ENCODE results near the gene SPG11. TPM values are rescaled to one million over a fixed set of nuclear protein-coding genes. Genes with fewer than 3 reads are reported as not detected.
"Not testable (repeated sequence)": the region's sequence is repeated elsewhere in the genome, so short reads cannot be mapped to it uniquely, and the experiment has no call there.

SPG11 gene, protein sequence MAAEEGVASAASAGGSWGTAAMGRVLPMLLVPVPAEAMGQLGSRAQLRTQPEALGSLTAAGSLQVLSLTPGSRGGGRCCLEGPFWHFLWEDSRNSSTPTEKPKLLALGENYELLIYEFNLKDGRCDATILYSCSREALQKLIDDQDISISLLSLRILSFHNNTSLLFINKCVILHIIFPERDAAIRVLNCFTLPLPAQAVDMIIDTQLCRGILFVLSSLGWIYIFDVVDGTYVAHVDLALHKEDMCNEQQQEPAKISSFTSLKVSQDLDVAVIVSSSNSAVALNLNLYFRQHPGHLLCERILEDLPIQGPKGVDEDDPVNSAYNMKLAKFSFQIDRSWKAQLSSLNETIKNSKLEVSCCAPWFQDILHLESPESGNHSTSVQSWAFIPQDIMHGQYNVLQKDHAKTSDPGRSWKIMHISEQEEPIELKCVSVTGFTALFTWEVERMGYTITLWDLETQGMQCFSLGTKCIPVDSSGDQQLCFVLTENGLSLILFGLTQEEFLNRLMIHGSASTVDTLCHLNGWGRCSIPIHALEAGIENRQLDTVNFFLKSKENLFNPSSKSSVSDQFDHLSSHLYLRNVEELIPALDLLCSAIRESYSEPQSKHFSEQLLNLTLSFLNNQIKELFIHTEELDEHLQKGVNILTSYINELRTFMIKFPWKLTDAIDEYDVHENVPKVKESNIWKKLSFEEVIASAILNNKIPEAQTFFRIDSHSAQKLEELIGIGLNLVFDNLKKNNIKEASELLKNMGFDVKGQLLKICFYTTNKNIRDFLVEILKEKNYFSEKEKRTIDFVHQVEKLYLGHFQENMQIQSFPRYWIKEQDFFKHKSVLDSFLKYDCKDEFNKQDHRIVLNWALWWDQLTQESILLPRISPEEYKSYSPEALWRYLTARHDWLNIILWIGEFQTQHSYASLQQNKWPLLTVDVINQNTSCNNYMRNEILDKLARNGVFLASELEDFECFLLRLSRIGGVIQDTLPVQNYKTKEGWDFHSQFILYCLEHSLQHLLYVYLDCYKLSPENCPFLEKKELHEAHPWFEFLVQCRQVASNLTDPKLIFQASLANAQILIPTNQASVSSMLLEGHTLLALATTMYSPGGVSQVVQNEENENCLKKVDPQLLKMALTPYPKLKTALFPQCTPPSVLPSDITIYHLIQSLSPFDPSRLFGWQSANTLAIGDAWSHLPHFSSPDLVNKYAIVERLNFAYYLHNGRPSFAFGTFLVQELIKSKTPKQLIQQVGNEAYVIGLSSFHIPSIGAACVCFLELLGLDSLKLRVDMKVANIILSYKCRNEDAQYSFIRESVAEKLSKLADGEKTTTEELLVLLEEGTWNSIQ (N-terminal part only)
- polyA plus RNA-seq, result 10 to 100 TPM; 13.7 to 19.1 (median 17.8) TPM

DNA sequence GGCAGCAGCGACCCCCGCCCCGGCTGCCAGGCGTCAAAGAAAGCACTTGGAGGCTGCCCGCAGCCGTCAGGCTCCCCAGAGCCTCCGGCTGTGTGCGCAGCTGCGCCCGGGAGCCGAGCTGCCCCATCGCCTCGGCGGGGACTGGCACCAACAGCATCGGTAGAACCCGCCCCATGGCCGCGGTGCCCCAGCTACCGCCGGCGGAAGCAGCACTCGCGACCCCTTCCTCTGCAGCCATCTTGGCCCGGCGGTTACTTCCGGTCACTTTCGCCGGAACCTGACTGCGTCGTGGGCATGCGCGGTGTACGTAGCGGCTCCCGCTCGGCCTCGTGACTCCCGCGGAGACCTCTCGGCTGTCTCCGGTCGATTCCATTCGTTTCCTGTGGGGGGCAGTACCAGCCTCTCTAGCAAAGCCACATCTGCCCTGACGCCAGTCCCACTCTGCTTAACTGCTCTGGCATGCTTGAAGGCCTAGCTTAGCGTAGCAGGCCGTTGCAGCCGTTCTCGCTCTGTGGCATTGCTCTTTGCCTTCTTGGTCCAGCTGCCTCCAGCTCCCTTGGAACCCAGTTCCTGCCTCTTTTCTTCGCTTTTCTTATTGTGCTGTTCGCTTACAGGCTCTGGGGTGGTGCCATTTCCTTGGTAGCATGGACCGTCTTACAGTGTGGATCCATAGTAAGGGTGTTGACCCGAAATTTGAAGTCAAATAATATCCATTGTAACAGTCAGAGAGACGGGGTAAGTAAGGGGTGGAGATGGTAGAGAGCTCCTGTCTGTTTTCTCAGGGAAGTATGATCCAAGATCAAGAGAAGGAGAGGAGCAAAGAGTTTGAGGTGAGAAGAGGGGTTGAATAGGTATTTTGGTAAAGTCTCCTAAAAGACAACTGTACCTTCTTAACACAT is at the start of gene SPG11:
Gene SPG11 (minus strand): TSS at position 253 of the 899 bp plus-strand sequence. CDS start 15 bp downstream, at position 238.
- 7 to 9% (median 8%) methylated on average over 53 of the region's 53 CpGs for WGBS, 3 donors
- peak within 1 kb of the TSS; percentile 82 for H3K27ac ChIP-seq (ENCODE audit: low read depth, low read length)

DNA sequence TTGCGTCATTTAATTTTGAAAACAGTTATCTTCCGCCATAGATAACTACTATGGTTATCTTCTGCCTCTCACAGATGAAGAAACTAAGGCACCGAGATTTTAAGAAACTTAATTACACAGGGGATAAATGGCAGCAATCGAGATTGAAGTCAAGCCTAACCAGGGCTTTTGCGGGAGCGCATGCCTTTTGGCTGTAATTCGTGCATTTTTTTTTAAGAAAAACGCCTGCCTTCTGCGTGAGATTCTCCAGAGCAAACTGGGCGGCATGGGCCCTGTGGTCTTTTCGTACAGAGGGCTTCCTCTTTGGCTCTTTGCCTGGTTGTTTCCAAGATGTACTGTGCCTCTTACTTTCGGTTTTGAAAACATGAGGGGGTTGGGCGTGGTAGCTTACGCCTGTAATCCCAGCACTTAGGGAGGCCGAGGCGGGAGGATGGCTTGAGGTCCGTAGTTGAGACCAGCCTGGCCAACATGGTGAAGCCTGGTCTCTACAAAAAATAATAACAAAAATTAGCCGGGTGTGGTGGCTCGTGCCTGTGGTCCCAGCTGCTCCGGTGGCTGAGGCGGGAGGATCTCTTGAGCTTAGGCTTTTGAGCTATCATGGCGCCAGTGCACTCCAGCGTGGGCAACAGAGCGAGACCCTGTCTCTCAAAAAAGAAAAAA is 49.0 kb upstream of the SPG11 start:
- H3K27ac ChIP-seq (ENCODE audit: low read depth, low read length), result peak overlapping the region; percentile 57
- 3 to 23% (median 4%) methylated on average over 24 of the region's 24 CpGs for WGBS, 3 donors

DNA sequence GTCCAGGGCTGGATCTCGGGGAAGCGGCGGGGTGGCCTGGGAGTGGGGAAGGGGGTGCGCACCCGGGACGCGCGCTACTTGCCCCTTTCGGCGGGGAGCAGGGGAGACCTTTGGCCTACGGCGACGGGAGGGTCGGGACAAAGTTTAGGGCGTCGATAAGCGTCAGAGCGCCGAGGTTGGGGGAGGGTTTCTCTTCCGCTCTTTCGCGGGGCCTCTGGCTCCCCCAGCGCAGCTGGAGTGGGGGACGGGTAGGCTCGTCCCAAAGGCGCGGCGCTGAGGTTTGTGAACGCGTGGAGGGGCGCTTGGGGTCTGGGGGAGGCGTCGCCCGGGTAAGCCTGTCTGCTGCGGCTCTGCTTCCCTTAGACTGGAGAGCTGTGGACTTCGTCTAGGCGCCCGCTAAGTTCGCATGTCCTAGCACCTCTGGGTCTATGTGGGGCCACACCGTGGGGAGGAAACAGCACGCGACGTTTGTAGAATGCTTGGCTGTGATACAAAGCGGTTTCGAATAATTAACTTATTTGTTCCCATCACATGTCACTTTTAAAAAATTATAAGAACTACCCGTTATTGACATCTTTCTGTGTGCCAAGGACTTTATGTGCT is 48.4 kb upstream of the SPG11 start:
- WGBS, 3 donors, result 0 to 1% (median 0%) methylated on average over 45 to 46 of the region's 46 CpGs
- H3K27ac ChIP-seq (ENCODE audit: low read depth, low read length), result peak overlapping the region; percentile 99

DNA sequence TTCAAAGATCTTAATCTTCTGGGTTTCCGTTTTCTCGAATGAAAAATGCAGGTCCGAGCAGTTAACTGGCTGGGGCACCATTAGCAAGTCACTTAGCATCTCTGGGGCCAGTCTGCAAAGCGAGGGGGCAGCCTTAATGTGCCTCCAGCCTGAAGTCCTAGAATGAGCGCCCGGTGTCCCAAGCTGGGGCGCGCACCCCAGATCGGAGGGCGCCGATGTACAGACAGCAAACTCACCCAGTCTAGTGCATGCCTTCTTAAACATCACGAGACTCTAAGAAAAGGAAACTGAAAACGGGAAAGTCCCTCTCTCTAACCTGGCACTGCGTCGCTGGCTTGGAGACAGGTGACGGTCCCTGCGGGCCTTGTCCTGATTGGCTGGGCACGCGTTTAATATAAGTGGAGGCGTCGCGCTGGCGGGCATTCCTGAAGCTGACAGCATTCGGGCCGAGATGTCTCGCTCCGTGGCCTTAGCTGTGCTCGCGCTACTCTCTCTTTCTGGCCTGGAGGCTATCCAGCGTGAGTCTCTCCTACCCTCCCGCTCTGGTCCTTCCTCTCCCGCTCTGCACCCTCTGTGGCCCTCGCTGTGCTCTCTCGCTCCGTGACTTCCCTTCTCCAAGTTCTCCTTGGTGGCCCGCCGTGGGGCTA is 47.8 kb upstream of the SPG11 start, which contains the start of the genes B2M and PATL2:
Gene B2M (plus strand): TSS at position 422 of the 647 bp plus-strand sequence. CDS start 30 bp downstream, at position 452.
Gene PATL2 (minus strand): TSS at position 228 of the 647 bp plus-strand sequence. CDS start 34,833 bp downstream, outside the sequence.
- WGBS, 3 donors, result 0 to 1% (median 0%) methylated on average over 37 of the region's 37 CpGs
- peak within 1 kb of the TSS; percentile 99 for H3K27ac ChIP-seq (ENCODE audit: low read depth, low read length)

DNA sequence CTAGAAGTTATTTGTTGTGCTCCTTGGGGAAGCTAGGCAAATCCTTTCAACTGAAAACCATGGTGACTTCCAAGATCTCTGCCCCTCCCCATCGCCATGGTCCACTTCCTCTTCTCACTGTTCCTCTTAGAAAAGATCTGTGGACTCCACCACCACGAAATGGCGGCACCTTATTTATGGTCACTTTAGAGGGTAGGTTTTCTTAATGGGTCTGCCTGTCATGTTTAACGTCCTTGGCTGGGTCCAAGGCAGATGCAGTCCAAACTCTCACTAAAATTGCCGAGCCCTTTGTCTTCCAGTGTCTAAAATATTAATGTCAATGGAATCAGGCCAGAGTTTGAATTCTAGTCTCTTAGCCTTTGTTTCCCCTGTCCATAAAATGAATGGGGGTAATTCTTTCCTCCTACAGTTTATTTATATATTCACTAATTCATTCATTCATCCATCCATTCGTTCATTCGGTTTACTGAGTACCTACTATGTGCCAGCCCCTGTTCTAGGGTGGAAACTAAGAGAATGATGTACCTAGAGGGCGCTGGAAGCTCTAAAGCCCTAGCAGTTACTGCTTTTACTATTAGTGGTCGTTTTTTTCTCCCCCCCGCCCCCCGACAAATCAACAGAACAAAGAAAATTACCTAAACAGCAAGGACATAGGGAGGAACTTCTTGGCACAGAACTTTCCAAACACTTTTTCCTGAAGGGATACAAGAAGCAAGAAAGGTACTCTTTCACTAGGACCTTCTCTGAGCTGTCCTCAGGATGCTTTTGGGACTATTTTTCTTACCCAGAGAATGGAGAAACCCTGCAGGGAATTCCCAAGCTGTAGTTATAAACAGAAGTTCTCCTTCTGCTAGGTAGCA is 47.0 kb upstream of the SPG11 start:
- H3K27ac ChIP-seq (ENCODE audit: low read depth, low read length), result peak overlapping the region; percentile 99
- WGBS, 3 donors, result 13 to 33% (median 13%) methylated on average over 11 of the region's 11 CpGs

DNA sequence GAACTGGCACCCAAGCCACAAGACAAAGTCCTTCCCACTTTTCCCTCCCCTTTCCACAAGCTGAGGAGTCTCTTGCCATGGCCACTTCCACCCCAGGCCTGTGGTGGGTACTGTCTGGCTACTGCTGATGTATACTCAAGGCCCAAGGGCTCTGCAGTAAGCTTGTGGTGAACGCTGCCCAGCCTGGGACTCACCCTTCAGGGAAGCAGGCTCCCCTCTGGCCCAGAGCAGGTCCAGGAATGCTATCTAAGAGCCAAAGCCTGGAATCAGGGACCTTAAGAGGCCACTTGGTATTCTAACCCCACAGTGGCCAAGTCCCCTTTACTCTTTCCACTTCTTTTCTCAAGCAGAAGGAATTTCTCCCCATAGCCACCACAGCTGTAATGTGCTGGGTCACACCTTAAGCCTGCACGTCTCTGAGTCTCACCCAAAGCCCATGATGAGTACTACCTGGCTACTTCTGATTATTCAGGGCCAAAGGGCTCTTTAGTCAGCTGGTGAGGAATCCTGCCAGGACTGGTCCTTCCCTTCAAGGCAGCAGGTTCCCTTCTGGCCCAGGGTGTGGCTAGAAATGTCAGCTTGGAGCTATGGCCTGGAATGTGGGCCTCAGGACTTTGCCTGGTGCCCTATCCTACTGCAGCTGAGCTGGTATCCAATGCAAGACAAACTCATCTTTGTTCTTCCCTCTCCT is 43.6 kb upstream of the SPG11 start:
- WGBS, 3 donors, result 89 to 99% (median 94%) methylated on average over 2 of the region's 2 CpGs
- H3K27ac ChIP-seq (ENCODE audit: low read depth, low read length), result no peak overlapping the region

DNA sequence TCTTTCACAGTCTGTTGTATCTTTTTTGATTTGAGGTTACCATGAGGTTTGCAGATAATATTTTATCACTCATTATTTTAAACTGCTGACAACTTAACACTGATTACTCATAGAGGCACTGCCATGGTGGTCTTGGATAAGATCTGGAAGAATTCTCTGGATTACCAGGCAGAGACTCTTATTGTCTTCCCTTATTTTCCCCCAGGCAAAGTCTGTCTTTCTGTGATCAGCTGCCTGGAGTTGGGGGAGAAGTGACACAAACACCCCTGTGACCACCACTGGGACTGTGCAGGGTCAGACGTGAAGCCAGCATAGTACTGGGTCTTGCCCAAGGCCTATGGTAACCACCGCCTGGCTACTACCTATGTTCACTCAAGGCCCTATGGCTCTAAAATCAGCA is 42.9 kb upstream of the SPG11 start:
- WGBS, 3 donors, result 94 to 97% (median 96%) methylated on average over 2 of the region's 2 CpGs
- H3K27ac ChIP-seq (ENCODE audit: low read depth, low read length), result no peak overlapping the region

DNA sequence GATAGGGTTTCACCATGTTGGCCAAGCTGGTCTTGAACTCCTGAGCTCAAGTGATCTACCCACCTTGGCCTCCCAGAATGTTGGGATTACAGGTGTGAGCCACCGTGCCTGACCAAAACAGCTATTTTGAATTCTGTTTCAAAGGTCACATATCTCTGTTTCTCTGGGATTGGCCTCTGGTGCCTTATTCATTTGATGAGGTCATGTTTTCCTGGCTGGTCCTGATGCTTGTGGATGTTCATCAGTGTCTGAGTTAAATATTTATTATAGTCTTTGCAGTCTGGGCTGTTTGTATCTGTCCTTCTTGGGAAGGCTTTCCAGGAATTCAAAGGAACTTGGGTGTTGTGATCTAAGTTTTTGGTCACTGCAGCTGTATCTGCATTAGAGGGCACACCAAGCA is 42.5 kb upstream of the SPG11 start:
- 78 to 87% (median 85%) methylated on average over 1 of the region's 1 CpG for WGBS, 3 donors
- H3K27ac ChIP-seq (ENCODE audit: low read depth, low read length), result no peak overlapping the region

DNA sequence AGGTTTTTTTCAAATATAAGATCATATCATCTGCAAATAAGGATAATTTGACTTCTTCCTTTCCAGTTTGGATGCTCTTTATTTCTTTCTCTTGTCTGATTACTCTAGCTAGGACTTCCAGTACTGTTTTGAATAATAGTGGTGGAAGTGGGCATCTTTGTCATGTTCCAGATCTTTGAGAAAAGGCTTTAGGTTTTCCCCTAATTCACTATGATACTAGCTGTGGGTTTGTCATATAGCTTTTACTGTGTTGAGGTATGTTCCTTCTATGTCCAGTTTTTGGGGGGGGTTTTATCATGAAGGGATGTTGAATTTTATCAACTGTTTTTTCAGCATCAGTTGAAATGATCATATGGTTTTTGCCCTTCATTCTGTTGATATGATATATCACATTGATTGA is 37.2 kb upstream of the SPG11 start:
- not testable (repeated sequence) for H3K27ac ChIP-seq (ENCODE audit: low read depth, low read length)

DNA sequence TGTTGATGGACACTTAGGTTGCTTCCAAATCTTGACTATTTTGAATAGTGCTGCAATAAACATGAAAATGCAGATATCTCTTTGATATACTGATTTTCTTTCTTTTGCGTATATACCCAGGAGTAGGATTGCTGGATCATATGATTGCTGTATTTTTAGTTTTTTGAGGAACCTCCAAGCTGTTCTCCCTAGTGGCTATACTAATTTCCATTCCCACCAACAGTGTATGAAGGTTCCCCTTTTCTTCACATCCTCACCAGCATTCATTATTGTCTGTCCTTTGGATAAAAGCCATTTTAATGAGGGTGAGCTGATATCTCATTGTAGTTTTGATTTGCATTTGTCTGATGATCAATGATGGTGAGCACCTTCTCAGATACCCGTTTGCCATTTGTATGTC is 35.2 kb upstream of the SPG11 start:
- no peak overlapping the region for H3K27ac ChIP-seq (ENCODE audit: low read depth, low read length)
- WGBS, 3 donors, result 84 to 90% (median 85%) methylated on average over 2 of the region's 2 CpGs

DNA sequence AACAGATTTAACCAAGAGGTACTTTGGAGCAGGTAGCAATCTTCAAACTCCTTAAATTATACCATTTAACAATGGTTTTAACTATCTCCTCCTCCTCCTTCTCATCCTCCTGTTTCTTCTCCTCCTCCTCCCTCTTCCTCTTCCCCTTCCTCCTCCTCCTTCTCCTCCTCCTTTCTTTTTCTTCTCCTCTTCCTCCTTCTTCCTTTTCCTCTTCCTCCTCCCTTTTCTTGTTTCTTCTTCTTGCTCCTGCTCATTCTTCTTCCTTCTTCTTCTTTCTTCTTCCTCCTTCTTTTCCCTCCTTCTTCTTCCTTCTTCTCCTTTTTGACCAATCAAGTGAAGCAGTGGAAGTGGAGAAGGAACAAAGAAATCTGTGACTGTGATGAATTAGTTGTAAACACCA is 33.6 kb upstream of the SPG11 start:
- no peak overlapping the region for H3K27ac ChIP-seq (ENCODE audit: low read depth, low read length)

DNA sequence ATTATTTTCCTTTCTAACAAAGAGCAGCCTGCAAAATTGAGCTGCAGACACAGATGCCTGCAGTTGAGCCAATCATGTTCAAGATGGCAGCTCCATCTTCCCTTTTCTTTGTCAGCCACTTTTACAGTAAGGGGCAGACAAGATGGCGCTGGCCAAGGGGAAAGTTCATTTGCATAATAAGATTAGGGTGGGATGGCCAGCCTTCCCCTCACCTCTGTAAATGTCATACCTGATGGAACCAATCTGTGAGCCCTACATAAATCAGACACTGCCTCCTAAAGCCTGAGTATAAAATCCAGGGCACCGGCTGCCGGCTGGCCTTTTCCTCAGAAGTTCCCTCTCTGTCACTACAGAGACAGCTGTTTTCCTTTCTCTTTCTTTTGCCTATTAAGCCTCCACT is 31.8 kb upstream of the SPG11 start:
- WGBS, 3 donors, result 51 to 70% (median 65%) methylated on average over 3 of the region's 3 CpGs
- no peak overlapping the region for H3K27ac ChIP-seq (ENCODE audit: low read depth, low read length)

DNA sequence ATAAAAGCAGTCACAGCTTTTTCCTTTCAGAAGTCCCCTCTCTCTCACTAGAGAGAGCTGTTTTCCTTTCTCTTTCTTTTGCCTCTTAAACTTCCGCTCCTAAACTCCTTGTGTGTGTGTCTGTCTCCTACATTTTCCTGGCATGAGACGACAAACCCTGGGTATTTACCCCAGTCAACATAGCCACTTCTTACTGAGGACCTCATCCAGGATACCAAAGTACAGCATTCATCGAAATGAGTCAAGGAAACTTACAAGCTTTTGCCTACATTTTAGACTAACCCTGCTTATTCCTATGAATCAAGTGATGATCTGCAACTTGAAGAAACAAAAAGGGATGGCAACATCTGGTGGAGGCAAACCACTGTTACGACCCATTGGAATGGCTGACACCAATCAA is 31.0 kb upstream of the SPG11 start:
- 89 to 90% (median 90%) methylated on average over 4 of the region's 4 CpGs for WGBS, 3 donors
- no peak overlapping the region for H3K27ac ChIP-seq (ENCODE audit: low read depth, low read length)

DNA sequence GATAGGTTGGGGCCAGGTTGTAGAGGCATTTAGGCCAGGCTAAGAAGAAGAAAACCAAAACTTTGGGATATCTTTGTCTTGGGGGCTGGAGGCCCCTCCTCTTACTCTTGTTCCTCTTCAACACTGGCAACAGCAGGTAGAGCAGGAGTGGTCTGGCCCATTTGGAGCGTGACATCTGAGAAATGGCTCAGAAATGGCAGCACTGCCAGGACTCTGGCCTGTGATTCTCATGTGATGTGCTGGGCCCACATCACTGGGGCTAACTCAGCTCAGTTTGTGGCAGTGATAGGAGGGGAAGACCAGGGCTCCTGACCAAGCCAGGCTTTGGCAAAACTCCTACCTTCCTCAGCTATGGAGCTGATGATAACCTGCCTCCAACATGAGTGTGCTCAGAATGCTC is 29.2 kb upstream of the SPG11 start:
- H3K27ac ChIP-seq (ENCODE audit: low read depth, low read length), result no peak overlapping the region
- WGBS, 3 donors, result 100% methylated on average over 1 of the region's 1 CpG

DNA sequence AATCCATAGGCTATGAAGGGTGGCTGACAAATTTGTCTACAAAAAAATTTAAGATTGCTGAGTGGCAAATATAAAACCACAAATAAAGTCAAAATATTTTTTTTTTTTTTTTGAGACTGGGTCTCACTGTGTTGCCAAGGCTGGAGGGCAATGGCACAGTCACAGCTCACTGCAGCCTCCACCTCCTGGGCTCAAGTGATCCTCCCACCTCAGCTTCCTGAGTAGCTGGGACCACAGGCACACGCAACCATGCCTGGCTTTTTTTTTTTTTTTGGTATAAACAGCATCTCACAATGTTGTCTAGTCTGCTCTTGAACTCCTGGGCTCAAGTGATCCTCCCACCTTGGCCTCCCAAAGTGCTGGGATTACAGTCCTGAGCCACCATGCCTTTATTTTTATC is 26.8 kb upstream of the SPG11 start:
- not testable (repeated sequence) for H3K27ac ChIP-seq (ENCODE audit: low read depth, low read length)
- WGBS, 3 donors, result 29 to 50% (median 35%) methylated on average over 1 of the region's 1 CpG
